Measurements from ENCODE around the gene LMO1.
A peak's percentile ranks its signal among the peaks of the same experiment; 100 is the strongest.

The LMO1 gene

DNA sequence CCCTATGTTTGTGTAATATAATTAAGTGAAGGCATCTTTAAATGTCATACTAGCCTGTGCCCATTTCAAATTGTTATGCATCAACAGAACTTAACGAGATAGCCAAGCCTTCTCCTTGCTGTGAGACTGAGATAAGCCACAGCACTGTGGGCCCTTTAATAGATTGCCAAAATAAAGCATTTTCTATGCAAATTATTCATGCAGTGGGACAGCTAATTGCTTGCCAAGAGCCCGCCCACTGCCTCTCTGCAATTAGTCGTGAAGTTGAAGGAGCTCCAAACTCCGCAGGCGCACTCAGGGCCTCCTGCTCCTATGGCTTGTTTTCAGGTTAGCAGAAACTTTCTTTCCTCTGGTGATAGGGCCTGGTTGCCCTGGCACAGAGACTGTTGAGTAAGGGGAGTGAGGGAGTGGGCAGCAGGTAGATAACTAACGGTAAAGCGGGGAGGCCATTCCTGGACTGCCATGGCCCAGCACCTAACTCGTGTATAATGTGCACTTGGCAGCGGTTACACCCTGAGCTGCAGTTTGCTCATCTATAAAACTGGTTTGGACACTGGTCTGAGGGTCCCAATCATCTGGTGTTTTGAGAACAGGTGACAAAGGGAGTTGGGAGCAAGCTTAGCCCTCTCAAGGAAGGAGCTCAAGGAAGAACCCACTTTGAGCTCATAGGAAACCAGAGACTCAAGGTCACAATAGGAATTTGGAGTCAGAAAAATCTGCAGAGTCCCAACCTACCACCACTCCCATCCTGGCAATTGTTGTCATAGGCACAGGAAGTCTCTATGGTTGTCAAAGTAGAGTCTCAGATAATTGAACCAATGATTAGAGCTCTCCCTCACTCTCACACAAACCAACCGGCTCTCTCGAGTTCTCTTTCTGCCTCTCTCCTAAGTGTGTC, 60.9 kb downstream of the LMO1 start:
- DNase-seq: no peak

DNA sequence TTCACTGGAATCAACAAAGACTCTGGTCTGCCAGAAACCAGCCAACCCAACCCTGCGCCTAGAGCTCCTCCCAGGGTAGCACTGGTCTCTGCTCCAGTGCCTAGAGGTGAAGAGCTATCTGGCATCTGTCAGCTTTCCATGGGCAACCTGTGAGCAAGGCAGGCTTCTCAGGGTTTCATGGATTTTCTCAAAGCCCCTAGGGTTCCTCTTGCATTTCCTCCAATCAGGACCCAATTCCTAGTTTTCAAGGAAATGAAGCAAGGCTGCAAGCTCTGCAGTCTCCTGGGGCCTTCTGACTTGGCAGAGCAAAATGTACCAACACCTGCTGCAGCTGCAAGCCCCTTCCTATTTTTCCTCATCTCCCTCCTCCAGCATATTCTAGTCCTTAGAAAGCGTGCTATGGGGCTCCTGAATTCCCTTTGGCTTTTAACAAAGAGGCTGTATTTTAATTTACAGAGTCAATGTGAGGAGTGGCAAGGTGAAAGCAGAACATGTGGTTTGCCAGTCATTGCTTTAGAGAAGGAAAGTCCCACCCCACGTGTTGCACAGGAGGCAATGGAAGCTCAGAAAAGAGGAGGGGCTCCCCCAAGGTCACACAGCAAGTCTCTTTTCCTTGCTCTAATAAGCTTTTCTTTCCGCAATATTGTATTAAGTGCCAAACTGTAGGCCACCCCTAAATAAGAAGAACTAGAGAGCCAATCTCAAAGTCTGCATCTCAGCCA, 61.9 kb downstream of the LMO1 start:
- peak; percentile 10 for DNase-seq

DNA sequence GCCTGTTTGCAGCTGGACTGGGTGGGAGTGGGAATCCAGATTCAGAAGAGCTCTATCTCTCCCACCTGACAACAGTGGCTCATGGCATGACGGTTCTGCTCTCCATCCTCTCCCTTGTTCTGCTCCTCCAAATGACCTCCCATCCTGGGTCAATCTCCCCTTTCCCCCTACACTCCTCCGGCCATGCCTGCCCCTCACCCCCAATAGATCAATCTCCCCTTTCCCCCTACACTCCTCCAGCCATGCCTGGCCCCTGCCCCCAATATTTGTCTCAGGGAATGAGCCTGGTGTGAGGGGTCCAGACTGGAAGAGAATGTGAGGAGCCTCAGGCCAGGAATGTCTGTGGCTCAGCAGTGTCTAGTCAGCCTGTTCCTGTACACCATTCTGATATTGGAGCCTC, 64.0 kb downstream of the LMO1 start:
- DNase-seq: no peak

DNA sequence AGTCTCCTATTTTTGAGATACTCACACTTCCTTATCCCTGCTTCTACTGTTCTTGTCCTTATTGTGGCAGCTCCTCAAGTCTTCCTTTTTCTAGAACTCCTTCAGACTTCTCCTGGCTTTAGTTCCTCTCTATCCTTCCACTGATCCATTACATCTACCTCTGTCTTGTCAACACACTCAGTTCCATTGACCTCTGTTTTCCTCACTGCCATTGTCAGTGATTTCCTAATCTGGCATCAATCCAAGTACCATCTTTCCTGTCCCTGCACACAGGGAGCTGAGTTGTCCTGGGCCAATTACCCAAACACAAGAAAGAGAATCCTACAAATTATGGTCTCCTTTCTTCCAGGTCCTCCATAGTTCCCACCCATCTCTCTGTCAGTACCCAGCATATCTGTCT, 66.9 kb downstream of the LMO1 start:
- no peak for DNase-seq

DNA sequence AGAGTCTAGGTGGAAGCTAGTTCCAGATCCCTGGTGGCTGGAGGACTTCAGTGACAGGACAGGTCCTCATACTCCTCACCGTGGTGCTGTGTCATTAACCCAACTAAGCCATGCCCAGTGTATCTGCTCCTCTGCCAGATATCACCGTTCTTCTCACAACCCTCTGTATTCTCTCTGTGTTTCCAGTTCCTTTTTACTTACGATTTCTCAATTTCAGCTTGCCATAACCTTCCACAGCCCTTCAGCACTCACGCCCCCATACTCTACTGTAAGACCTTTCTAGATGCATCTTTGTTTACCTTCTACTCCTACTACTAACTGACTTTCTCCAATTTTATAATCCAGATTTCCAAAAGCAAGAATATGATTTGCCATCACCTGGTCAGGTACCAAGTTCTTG, 68.7 kb downstream of the LMO1 start:
- no peak for DNase-seq

DNA sequence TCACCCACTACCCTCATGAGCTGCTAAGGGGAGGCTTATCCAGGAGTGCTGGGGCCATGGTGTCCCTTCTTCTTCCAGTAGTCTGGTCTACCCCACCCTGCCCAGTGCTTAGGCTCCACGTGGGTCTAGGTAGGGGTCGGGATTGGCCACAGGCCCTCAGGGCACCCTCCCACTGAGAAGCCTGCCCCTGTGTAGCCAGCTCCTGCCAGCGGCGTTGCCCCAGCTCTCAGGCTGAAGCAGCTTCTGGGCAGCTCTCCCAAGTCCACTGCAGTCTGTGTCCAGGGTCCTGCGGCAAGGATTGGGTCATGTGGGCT, 70.8 kb downstream of the LMO1 start:
- DNase-seq: no peak

DNA sequence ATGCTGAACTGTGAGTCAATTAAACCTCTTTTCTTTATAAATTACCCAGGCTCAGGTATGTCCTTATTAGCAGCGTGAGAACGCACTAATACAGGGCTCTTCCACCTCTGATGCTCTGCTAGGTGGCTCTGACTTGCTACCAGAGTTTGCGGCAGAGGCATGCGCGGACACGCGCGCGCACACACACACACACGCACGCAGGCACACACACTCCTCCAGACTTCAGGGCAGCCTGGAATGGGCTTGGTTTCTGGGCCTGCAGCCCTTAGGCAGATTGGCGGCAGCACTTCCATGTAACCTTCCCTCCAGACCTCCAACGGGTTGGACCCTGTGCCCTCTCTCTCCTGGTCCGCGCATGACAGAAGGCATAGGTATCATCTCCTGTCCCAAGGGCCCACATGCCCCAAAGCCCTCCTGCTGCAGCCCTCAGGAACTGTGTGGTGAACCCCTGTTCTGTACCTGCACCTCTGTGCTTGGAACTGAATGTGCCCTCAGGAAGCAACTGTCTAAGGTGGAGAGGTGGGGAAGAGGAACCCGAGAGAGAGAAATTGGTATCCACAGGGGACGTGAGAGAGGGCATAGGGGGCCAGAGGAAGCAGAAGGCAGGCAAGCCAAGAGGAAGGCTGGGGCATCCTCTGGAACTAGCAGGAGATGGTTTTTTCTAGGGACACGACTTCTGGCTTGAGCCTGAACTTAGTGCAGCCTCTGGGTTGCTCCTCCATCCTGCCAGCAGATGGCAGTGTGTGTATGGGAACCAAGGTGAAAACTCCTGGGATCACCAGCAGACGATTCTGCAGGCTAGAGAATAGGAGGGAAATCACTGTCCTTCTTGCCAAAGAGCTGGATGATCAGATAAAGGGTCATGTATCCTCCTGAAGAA, 71.4 kb downstream of the LMO1 start:
- peak; percentile 44 for DNase-seq

DNA sequence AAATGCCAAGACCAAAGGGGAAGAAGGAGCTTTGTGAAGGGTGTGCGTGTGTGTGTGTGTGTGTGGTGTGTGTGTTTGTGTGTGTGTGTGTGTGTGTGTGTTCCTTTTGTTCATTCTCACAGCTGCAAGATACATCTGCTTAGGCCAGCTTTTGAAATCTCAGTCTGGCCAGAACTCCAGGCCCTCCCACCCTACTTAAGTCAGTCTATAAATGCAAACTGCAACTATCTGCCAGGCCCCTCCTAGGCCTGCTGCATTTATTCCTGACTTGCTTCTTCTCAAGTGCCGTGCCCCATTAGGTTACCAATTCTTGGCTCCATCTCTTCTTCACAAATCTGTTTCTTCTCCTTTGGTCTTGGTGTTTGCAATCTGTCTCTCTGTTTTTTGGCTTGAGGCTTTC, 73.2 kb downstream of the LMO1 start:
- no peak for DNase-seq

DNA sequence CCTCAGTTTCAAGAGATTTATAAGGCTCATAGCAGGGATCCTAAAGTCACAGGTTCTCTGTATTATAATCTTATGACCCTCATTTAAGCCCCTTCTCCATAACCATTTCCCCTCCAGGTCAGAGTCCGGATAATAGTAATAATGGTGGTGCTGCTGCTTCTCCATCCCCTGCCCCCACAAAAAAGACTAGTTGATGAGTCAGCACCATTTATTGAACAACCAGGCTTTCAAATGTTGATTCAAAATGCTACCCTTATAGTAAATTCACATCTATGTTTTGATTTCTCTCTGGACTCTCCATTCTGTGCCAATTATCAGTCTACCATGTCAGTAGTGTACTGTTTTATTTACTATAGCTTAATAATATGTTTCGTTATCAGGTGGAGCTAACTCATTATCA, 77.2 kb downstream of the LMO1 start:
- DNase-seq: no peak

DNA sequence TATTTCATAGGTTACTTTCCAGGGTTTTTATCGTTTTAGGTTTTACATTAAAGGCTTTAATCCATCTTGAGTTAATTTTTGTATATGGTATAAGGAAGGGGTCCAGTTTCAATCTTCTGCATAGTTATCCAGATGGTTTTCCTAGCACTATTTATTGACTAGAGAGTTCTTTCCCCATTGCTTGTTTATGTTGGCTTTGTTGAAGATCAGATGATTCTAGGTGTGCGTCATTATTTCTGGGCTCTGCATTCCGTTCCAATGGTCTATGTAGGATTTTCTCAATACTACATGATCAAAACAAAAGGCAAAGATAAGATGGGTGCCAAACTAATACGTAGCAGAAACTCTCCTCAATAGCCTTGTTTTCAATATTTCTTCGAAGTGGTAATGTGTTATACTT, 80.6 kb downstream of the LMO1 start:
- no peak for DNase-seq

DNA sequence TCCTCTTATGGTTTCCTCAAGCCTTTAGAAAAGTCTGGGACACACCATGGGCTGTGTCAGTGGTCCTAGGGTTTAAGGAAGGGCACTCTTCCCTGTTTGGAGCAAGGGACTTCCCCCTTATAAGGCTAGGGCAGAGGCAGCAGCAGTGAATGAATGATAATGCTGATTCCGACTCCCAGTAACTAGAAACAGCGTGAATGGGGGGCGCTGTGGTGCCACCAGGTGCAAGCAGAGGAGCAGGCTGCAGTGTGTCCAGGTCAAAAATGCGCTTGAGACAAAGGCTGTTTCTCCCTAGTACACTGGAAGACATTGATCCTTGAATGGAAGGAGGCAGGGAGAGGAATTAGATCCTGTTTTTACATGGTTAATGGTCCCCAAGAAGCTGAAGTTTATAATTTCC, 83.2 kb downstream of the LMO1 start:
- no peak for DNase-seq

DNA sequence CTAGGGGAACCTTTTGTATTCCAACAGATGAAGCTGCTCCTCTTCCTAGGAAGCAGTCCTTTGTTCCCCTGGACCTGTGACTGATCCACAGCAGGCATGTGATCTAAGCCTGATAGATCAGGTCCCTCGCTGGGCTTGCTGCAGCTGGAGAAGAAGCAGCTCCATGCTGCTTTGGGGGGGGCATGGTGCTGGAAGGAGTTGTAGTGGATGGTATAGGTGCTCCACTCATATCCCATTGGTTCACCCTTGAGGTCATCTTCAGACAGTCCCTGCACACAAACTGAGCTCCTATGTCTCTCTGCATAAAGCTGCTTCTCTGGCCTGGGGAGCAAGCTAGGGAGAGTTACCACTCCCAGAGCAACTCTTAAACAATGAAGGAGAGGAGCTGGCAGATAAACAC, 85.4 kb downstream of the LMO1 start:
- DNase-seq: no peak

DNA sequence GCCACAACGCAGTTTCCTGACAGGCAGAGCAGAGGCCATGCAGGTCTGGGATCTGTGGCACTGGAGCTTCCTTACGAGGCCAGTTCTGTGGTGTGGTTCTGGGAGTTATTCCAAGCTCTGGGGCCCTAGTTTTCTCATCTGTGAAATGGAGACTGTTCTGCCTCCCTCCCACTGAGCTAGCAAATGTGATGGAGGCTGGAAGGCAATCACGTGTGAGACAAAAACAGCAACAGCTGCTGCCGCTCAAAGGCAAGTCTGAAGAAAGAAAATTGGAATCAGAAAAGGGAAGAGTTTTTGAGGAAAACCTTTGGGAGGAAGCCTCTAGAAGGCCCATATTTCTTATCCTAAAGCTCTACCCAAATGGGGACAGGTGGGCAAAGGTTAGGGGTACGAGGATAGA, 86.5 kb downstream of the LMO1 start:
- no peak for DNase-seq
